Neural progenitor cell (in vitro differentiated cells): ENCODE results near the gene GYG1.

ENCODE experiments used
- CTCF ChIP-seq: fragments of 200-600 bp; sonication (generic); IDR thresholded peaks from 2 replicates; pipeline ENCODE4 v1.5.1; 2017; ENCODE audit warnings: antibody characterized with exemption, mild to moderate bottlenecking
- EZH2phosphoT487 ChIP-seq: fragments of 200-600 bp; sonication (generic); IDR thresholded peaks from 2 replicates; pipeline ENCODE4 v1.6.1; 2017; ENCODE audit warnings: antibody characterized with exemption

GRCh38 chr3:148974726-148975125, 16.6 kb upstream of the GYG1 start:
- no peak for TF ChIP-seq CTCF
- no peak for TF ChIP-seq EZH2phosphoT487
